Left renal cortex interstitium (tissue), 4 donors: ENCODE results near the gene RAPGEF2. TPM values are rescaled to one million over a fixed set of nuclear protein-coding genes. Genes with fewer than 3 reads are reported as not detected.
"Not testable (repeated sequence)": the region's sequence is repeated elsewhere in the genome, so short reads cannot be mapped to it uniquely, and the experiment has no call there.

Source experiments
- DNase-seq, 4 donors: peaks; one replicate each; pipeline ENCODE4 v3.0.0-alpha.2; 2013; ENCODE audit warnings: low read depth in 4 of 4, low spot score in 2 of 4, missing footprints in 1 of 4
- polyA plus RNA-seq, 4 donors: library from polyadenylated mRNA; unstranded; fragments of 120-200 nt; gene quantifications; one replicate each; pipeline ENCODE4 v1.2.1, GENCODE V29; 2013; ENCODE audit not compliant: insufficient read length in 4 of 4

Gene RAPGEF2, protein sequence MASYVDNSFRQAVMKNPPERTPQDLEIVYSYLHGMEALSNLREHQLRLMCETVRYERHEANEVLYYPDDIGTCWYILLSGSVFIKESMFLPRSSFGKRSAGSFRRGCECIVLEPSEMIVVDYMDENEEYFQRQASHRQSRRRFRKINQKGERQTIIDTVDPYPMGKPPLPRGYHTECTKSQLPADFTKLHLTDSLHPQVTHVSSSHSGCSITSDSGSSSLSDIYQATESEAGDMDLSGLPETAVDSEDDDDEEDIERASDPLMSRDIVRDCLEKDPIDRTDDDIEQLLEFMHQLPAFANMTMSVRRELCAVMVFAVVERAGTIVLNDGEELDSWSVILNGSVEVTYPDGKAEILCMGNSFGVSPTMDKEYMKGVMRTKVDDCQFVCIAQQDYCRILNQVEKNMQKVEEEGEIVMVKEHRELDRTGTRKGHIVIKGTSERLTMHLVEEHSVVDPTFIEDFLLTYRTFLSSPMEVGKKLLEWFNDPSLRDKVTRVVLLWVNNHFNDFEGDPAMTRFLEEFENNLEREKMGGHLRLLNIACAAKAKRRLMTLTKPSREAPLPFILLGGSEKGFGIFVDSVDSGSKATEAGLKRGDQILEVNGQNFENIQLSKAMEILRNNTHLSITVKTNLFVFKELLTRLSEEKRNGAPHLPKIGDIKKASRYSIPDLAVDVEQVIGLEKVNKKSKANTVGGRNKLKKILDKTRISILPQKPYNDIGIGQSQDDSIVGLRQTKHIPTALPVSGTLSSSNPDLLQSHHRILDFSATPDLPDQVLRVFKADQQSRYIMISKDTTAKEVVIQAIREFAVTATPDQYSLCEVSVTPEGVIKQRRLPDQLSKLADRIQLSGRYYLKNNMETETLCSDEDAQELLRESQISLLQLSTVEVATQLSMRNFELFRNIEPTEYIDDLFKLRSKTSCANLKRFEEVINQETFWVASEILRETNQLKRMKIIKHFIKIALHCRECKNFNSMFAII (N-terminal part only)
- 10 to 100 TPM; 40.0 to 50.9 (median 49.1) TPM for polyA plus RNA-seq

GRCh38 chr4:159102622-159103383 is at the start of gene RAPGEF2:
TSS of gene RAPGEF2 (plus strand) at chr4:159103079. CDS start at chr4:159104163, 1,084 bp downstream.
- DNase-seq, result peak; percentile 73 to 89 (median 82)

DNA sequence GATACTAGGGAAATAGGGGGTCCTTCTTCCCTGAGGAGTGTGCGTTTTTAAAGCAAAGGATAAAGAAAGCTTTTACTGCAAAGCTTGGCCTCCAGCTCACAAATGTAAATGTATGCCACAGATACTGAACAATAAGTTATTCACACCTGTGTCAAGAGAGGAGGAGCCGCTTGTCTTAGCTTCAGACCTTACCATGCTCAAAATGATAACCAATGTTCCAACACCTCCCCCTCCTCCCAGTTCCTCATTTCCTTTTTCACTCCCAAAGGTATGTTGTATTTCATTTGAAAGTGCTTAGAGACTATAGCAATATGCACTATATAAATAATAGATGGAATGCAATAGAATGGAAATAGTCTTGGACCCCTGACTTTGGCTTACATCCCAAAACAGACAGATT is 47.0 kb upstream of the RAPGEF2 start:
- no peak for DNase-seq

DNA sequence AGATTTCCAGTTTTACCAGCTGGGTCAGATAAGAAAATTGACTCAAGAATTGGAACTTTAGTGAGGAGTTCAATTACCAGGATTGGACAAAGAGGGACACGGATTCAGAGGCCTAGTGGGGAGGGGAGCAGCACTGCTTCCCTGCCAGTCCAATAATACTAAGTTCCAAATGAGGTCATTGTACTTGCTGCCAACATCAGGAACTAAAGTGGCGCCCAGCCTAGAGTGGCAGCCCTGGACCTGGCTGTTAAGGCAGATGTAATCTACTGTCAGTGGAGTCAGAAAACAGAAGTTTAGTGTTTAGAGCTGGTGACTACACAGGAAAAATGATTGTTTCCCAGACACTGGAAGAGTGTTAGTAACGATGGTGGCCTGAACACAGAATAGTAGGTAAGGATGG is 42.7 kb upstream of the RAPGEF2 start:
- DNase-seq, result no peak

GRCh38 chr4:159062381-159062780 is 40.5 kb upstream of the RAPGEF2 start:
- no peak for DNase-seq

DNA sequence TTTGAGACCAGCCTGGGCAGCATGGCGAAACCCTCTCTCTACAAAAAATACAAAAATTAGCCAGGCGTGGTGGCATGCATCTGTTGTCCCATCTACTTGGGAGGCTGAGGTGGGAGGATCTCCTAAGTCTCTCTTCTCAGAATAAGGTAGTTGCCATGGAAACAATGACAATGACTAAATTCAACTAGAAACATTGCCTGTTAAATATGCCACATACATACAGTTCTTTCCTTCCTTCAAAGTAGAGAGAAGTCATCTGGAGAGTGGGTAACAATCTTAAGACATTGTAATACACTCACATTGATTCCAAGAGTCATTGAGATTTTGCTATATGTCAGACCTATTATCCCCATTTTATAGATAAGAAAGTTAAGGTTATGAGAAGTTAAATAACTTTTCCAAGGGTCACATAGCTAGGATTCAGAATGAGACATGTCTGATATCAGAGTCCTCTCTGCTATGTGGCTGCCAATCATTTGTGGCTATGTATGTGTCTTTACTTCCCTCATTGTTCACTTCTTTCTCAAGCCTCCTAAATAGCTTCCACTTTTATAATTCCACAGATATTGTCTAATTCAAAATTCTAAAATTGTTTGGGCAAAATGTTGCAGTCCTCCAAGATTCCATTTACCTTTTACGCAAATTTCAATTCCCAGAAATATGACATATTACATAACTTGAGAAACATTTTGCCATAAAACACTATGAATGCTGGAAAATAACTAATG is 37.2 kb upstream of the RAPGEF2 start:
- no peak for DNase-seq

DNA sequence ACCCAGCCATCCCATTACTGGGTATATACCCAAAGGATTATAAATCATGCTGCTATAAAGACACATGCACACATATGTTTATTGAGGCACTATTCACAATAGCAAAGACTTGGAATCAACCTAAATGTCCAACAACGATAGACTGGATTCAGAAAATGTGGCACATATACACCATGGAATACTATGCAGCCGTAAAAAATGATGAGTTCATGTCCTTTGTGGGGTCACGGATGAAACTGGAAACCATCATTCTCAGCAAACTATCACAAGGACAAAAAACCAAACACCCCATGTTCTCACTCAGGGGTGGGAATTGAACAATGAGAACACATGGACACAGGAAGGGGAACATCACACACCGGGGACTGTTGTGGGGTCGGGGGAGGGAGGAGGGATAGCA is 34.7 kb upstream of the RAPGEF2 start:
- DNase-seq, result not testable (repeated sequence)

DNA sequence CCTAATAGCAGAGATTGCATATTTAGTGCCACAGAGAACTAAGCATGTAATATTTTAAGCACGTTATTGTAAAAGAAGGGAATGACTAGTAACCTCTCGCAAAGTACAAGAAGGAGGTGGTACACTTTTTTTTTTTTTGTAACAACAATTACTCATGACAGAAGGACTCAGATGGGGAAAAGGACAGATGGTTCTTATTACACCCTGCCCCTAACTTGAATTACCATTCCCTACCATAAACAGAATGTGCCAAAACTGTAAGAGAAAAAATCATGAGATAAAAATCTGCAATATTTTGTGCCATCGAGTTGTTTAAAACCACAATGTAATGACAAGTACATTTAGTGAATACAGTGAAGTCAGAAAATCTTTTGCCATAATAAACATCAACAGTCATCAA is 33.0 kb upstream of the RAPGEF2 start:
- no peak for DNase-seq

DNA sequence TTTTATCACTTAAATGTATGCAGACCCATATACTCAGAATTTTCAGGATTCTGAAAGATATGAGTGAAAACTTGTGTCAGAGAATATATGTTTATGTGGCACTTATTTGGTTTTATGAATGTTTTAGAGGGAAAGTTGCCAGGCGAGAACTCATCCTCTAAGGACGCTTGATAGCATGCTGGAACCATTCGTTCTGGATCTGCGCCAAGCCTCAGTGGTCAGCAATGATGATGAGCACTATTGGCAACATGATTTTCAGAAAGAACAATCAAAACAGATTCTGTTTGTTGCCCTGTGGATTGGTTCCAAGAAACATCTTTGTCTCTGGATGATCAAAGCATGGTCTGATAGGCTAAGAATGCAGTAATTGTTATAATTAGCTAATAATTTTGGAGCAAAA is 32.1 kb upstream of the RAPGEF2 start:
- DNase-seq, result no peak

DNA sequence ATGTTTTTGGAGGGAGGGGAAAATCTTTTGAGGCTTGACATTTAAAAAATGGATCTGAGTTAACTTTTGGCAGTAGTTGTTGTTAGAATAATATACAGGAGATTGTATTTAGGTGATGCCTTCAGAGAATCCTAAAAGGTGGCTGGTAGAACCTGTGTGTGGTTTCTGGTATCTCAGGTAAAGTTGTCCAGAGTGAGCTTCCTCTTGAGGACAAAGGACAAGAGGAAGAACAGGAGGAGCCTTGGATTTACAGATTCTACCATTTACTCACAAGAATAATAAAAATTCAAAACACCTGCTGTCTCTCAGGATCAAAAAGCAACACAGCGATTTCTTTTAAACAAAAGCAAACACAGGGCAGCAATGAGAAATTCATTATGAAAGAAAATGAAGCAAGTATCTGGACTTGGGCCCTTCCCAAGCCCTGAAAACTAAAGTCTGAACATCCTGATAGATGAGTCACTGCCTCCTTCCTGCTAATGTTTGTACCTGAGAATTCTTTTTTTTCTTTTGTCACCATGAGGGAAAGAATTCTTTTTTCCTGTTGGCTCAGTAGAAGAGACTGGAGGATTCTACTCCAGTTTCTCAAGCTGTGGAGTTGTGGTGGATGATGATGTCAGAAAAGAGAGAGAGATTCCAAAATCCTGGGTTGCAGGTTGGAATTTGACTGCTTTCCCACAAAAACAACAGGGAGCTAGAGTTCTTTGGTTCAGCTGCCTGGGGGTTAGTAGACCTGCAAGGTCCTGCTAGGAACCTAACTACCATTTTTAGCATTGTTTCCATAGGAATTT is 31.5 kb upstream of the RAPGEF2 start:
- no peak for DNase-seq

- no peak for DNase-seq
Observed at GRCh38 chr4:159071969-159072765, 30.7 kb upstream of the RAPGEF2 start.

DNA sequence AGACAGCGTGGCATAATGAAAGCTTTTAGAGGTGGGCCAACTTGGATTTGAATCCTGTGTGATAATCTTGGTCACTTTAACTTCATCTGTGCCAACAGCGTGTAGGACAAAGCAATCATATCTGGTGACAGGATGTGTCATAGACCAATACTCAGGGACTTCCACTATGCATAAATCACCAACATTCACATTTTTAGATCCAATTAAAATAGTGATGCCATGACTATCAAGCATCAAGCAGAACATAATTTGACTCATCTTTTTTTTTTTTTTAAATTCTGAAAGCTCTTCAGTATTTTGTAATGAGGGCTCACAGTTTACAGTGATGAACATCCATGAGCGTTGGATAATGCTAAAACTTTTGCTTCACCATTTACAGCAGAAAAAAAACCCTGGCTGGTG is 27.3 kb upstream of the RAPGEF2 start:
- no peak for DNase-seq

DNA sequence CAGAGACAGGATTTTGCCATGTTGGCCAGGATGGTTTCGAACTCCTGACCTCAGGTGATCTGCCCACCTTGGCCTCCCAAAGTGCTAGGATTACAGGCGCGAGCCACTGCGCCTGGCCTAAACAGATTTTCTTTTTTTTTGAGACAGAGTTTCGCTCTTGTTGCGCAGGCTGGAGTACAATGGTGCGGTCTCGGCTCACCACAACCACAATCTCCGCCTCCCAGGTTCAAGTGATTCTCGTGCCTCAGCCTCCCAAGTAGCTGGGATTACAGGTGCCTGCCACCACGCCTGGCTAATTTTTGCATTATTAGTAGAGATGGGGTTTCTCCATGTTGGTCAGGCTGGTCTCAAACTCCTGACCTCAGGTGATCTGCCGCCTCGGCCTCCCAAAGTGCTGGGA is 25.9 kb upstream of the RAPGEF2 start:
- not testable (repeated sequence) for DNase-seq

- DNase-seq, result peak in 1 of 4 donors; percentile 14
Observed at GRCh38 chr4:159077702-159078495, 25.0 kb upstream of the RAPGEF2 start.

DNA sequence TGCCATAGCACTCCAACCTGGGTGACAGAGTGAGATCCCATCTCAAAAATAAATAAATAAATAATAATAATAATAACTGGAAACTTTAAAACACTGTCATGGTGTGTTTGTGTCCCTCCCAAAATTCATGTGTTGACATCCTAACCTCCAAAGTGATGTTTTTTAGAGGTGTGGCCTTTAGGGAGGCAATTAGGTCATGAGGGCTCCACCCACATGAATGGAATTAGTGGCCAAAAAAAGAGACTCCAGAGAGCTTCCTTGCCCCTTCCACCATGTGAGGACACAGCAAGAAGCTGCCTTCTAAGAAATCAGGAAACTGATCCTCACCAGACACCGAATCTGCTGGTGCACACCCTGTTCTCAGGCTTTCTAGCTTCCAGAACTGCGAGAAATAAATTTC is 23.8 kb upstream of the RAPGEF2 start:
- no peak for DNase-seq

DNA sequence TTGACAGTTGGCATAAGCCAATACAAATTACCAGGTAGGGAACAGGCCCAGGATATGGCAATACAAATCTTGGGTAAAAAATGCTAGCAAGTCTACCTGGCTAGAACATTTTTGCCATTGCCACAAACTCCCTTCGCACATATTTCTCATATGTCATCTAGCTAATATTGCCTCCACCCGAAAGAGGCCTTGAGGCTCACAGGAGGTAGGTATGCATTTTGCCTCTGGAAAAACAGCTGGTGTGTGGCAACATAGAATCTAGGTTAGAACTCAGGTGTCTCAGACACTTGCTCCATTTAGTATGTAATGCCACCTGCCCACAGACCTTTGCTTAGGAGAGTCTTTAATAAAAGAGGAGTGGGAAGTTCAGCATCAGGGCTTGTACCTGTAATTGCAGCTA is 16.3 kb upstream of the RAPGEF2 start:
- no peak for DNase-seq

- no peak for DNase-seq
Observed at GRCh38 chr4:159090255-159090654, 12.6 kb upstream of the RAPGEF2 start.

DNA sequence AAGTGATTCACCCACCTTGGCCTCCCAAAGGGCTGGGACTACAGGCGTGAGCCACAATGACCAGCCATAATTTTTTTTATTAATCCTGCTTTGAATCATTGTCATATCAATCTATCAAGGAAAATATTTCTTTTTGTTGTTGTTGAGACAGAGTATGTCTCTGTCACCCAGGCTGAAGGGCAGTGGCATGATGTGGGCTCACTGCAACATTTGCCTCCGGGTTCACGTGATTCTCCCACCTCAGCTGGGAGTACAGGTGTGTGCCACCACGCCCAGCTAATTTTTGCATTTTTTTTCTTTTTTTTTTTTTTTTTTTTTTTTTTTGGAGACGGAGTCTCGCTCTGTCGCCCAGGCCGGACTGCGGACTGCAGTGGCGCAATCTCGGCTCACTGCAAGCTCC is 8.7 kb upstream of the RAPGEF2 start:
- not testable (repeated sequence) for DNase-seq

GRCh38 chr4:159096434-159096833 is 6.4 kb upstream of the RAPGEF2 start:
- DNase-seq, result no peak
